GM12878 (cell line): ENCODE results near the gene DCX. TPM values are rescaled to one million over a fixed set of nuclear protein-coding genes. Genes with fewer than 3 reads are reported as not detected.

Experiments
- ATAC-seq: fragments of 200-7000 bp; cut with Tn5 transposase; 3 replicates; pipeline ENCODE4 v1.9.1; 2020; ENCODE audit warnings: mild to moderate bottlenecking, moderate library complexity
- BruUV-seq: library from RNA; stranded (reverse); fragments of 400-500 nt; replicated peaks from 2 replicates; lab custom pipeline; 2021; lab: Mats Ljungman, UMichigan
- CTCF ChIA-PET: fragments of 300-600 bp; sonication (Branson Sonifier 250); formaldehyde crosslinking; extraction: SDS; loops from one replicate; lab custom pipeline; 2021; ENCODE audit warnings: inconsistent platforms; lab: Yijun Ruan, JAX
- POLR2A ChIA-PET: fragments of 350-600 bp; formaldehyde crosslinking; extraction: SDS; loops from one replicate; lab custom pipeline; 2021; ENCODE audit warnings: inconsistent platforms; lab: Charles Lee
- RAD21 ChIA-PET: fragments of 300-600 bp; sonication (Branson Sonifier 250); formaldehyde crosslinking; loops from one replicate; lab custom pipeline; 2023; ENCODE audit warnings: antibody characterized with exemption; ENCODE audit not compliant: unreplicated experiment; lab: Charles Lee
- SMC1A ChIA-PET: fragments of 300-600 bp; sonication (Branson Sonifier 250); formaldehyde crosslinking; loops from one replicate; lab custom pipeline; 2023; ENCODE audit not compliant: unreplicated experiment, uncharacterized antibody; lab: Charles Lee
- DNase-seq: peaks from one replicate; pipeline ENCODE4 v3.0.0-alpha.2; 2011; ENCODE audit warnings: low read depth, low spot score
- FAIRE-seq: peaks from 3 replicates; lab custom pipeline; 2011; peaks lifted over from hg19 to GRCh38; lab: Jason Lieb, UNC
- H2AFZ ChIP-seq: 2 replicates; pipeline ENCODE4 v1.6.0; 2011; ENCODE audit warnings: low read depth, low read length, control low read depth; ENCODE audit not compliant: control insufficient read depth
- H3K27ac ChIP-seq: 2 replicates; pipeline ENCODE4 v1.5.1; 2011; ENCODE audit warnings: control low read depth; ENCODE audit not compliant: control insufficient read depth, insufficient read depth
- H3K27me3 ChIP-seq, 2 experiments: replicated peaks in 1 of 2; 2 replicates each; pipeline versions ENCODE4 v1.6.0 to v1.6.1; 2011; ENCODE audit warnings: low read length in 1 of 2; ENCODE audit not compliant: control insufficient read depth in 2 of 2, insufficient read depth in 2 of 2
- H3K36me3 ChIP-seq, 2 experiments: 2 replicates each; pipeline ENCODE4 v1.5.1; 2011; ENCODE audit warnings: low read length in 1 of 2; ENCODE audit not compliant: control insufficient read depth in 2 of 2, insufficient read depth in 2 of 2
- H3K4me1 ChIP-seq: 2 replicates; pipeline ENCODE4 v1.6.1; 2011; ENCODE audit warnings: mild to moderate bottlenecking, low read length, moderate library complexity, mixed read lengths; ENCODE audit not compliant: control insufficient read depth, insufficient read depth
- H3K4me2 ChIP-seq: 2 replicates; pipeline ENCODE4 v1.6.0; 2011; ENCODE audit warnings: control low read depth; ENCODE audit not compliant: control insufficient read depth, insufficient read depth
- H3K4me3 ChIP-seq: fragments of 200-600 bp; sonication (generic); 2 replicates; pipeline ENCODE4 v1.5.1; 2016
- H3K79me2 ChIP-seq: 2 replicates; pipeline ENCODE4 v1.6.0; 2011; ENCODE audit warnings: low read length; ENCODE audit not compliant: control insufficient read depth, insufficient read depth
- H3K9ac ChIP-seq: 2 replicates; pipeline ENCODE4 v1.8.0; 2011; ENCODE audit warnings: low read length, control low read depth, mixed read lengths; ENCODE audit not compliant: control insufficient read depth, insufficient read depth
- H3K9me3 ChIP-seq: replicated peaks from 3 replicates; pipeline ENCODE4 v1.5.1; 2011; ENCODE audit warnings: mild to moderate bottlenecking, low read length; ENCODE audit not compliant: control insufficient read depth, insufficient read depth
- H4K20me1 ChIP-seq: 2 replicates; pipeline ENCODE4 v1.6.0; 2011; ENCODE audit not compliant: control insufficient read depth, insufficient read depth
- EED ChIP-seq: sonication (generic); IDR thresholded peaks from 2 replicates; pipeline ENCODE4 v1.6.1; 2016; ENCODE audit warnings: antibody characterized with exemption, low read depth
- EGR1 ChIP-seq, 2 experiments: IDR thresholded peaks; 1 replicate in 1 of 2; 2 replicates in 1 of 2; pipeline ENCODE4 v1.6.1; 2011 to 2012; ENCODE audit warnings: low read depth in 2 of 2, low read length in 2 of 2, borderline replicate concordance in 1 of 2, mild to moderate bottlenecking in 1 of 2, moderate library complexity in 1 of 2
- IKZF2 ChIP-seq, 2 experiments: fragments of 450-650 bp; IDR thresholded peaks; 2 replicates each; pipeline ENCODE4 v1.6.1; 2017; ENCODE audit warnings: mild to moderate bottlenecking in 2 of 2, moderate library complexity in 2 of 2
- IRF4 ChIP-seq: IDR thresholded peaks from 2 replicates; pipeline ENCODE4 v1.6.1; 2011; ENCODE audit warnings: low read depth, low read length
- JUNB ChIP-seq: IDR thresholded peaks from 2 replicates; pipeline ENCODE4 v1.6.1; 2016; ENCODE audit warnings: antibody characterized with exemption, mild to moderate bottlenecking
- SMC3 ChIP-seq: IDR thresholded peaks from 2 replicates; pipeline ENCODE4 v1.6.1; 2011; ENCODE audit warnings: low read length, improper control_type of control experiment, borderline replicate concordance
- WRNIP1 ChIP-seq: IDR thresholded peaks from 2 replicates; pipeline ENCODE4 v1.6.1; 2011; ENCODE audit warnings: low read depth, low read length, improper control_type of control experiment, borderline replicate concordance
- WGBS: methylation state at CpG from one replicate; pipeline ENCODE4 v1.1.6; 2016; ENCODE audit warnings: low lambda C conversion rate; ENCODE audit not compliant: insufficient replicate concordance, insufficient coverage; ENCODE audit errors: missing lambda C conversion rate; 5-methylcytosine and 5-hydroxymethylcytosine counted together
- in situ Hi-C: fragments of 300-500 bp; cut with MboI; formaldehyde crosslinking; loops from 9 replicates; pipeline ENCODE4 v1.14.3; 2018; ENCODE audit warnings: mixed read lengths
- intact Hi-C: fragments of 100-400 bp; cut with micrococcal nuclease; formaldehyde crosslinking; loops from one replicate; pipeline ENCODE4 v1.14.2; 2022; ENCODE audit not compliant: unreplicated experiment
- polyA plus RNA-seq, 11 experiments: library from polyadenylated mRNA; depleted of rRNA in 4 of 11; unstranded in 6 of 11; stranded (reverse) in 5 of 11; fragments of >200 nt; fragmentation: Nextera tagmentation in 4 of 11; fragmentation: Illumina TruSeq in 1 of 11; extraction: Ambion mirVana in 4 of 11; extraction: Trizol in 1 of 11; gene quantifications; 1 replicate in 1 of 11; 2 replicates in 10 of 11; pipeline versions ENCODE4 v1.2.1 to v1.2.3, GENCODE V29; 2011 to 2016; ENCODE audit warnings: inconsistent platforms in 2 of 11, missing spikeins in 2 of 11, low read depth in 1 of 11
- total RNA-seq, 4 experiments: library from RNA; depleted of rRNA in 3 of 4; stranded (reverse); fragments of >200 nt in 3 of 4; fragmentation: Illumina TruSeq in 1 of 4; extraction: Trizol in 1 of 4; gene quantifications; 2 replicates each; pipeline versions ENCODE4 v1.2.1 to v1.2.3, GENCODE V29; 2013 to 2021
- TF ChIP-seq, protein P1 (sequence below): fragments of 150-350 bp; IDR thresholded peaks from 2 replicates; pipeline ENCODE4 v1.6.1; 2014; ENCODE audit warnings: mild to moderate bottlenecking, low read depth, low read length
- TF ChIP-seq, protein P2 (sequence below): fragments of 450-650 bp; IDR thresholded peaks from 2 replicates; pipeline ENCODE4 v1.6.1; 2017; ENCODE audit warnings: low read depth, mild to moderate bottlenecking, moderate library complexity

Gene DCX
- total and polyA plus RNA-seq, 10 of the 15 experiments (the other 5 are each of a cell fraction or from before 2014, with no cell fraction given) = under 0.01 TPM; not detected in 9

DNA sequence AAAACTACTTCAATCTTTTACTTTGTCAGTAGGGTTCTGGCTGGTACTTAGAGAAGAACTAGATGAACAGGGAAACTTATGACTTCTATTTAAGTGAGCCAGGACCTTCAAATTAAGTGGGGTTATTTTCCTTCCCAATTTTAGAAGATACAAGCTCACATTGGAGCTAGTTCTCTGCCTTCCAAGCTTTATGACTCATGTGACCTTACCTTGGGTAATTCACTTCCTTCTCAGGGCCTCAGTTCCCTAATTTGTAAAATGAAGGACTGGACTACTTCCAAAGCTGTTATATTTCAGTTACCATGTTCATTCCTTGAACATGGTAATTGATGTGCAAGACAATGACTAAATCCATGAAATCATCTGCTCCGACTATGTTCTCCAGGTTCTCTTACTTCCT, 32.0 kb upstream of the DCX start:
- TF ChIP-seq EED (no peak), SMC3 (no peak), WRNIP1 (no peak)
- TF ChIP-seq, protein P1, sequence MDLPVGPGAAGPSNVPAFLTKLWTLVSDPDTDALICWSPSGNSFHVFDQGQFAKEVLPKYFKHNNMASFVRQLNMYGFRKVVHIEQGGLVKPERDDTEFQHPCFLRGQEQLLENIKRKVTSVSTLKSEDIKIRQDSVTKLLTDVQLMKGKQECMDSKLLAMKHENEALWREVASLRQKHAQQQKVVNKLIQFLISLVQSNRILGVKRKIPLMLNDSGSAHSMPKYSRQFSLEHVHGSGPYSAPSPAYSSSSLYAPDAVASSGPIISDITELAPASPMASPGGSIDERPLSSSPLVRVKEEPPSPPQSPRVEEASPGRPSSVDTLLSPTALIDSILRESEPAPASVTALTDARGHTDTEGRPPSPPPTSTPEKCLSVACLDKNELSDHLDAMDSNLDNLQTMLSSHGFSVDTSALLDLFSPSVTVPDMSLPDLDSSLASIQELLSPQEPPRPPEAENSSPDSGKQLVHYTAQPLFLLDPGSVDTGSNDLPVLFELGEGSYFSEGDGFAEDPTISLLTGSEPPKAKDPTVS = no peak
- TF ChIP-seq, all 136 proteins: peak for 0
- FAIRE-seq (no peak), DNase-seq (no peak), ATAC-seq (no peak)
- H3K9me3 ChIP-seq = no peaks in the 10 kb centered on the region
- no peaks in the 10 kb centered on the region for H3K4me1 ChIP-seq
- no peak overlapping the region for H3K4me2 ChIP-seq
- intact Hi-C loops = loop anchor here (10.0 kb wide), 1 partner anchor 449 kb away; no protein-coding TSS in a partner anchor
- in situ Hi-C loops = no loop called here
- no peak overlapping the region for H3K4me3 ChIP-seq
- no TSS peak for BruUV-seq
- ChIA-PET POLR2A (no interaction called here), CTCF (interaction anchor here (0.6 to 3.3 kb wide), 6 partner anchors 9 to 264 kb away, joined by 3 to 20 read pairs (median 3); no protein-coding TSS in a partner anchor), SMC1A (no interaction called here), RAD21 (interaction anchor here (1.2 kb wide), 1 partner anchor 8 kb away, joined by 3 read pairs; no protein-coding TSS in a partner anchor)
- H3K27me3 ChIP-seq = peaks cover 1 to 3% of the 10 kb centered on the region in 2 experiments; a peak in 3 of 4 replicates
- H4K20me1 ChIP-seq = no peaks in the 10 kb centered on the region
- 0% methylated on average over 1 of the region's 1 CpG for WGBS
- no peak overlapping the region for H3K9ac ChIP-seq
- no peaks in the 10 kb centered on the region for H3K79me2 ChIP-seq
- H3K36me3 ChIP-seq = no peaks in the 10 kb centered on the region
- no peak overlapping the region for H3K27ac ChIP-seq
- no peak overlapping the region for H2AFZ ChIP-seq

- no TSS peak for BruUV-seq
- H3K27ac ChIP-seq = no peak overlapping the region
- H3K4me3 ChIP-seq = no peak overlapping the region
- ChIA-PET CTCF (interaction anchor here (1.0 to 3.3 kb wide), 5 partner anchors 8 to 344 kb away, joined by 3 to 20 read pairs (median 7); no protein-coding TSS in a partner anchor), SMC1A (no interaction called here), POLR2A (no interaction called here), RAD21 (no interaction called here)
- H3K36me3 ChIP-seq = no peaks in the 10 kb centered on the region
- intact Hi-C loops = loop anchor here (10.0 kb wide), 1 partner anchor 448 kb away; no protein-coding TSS in a partner anchor
- ATAC-seq = no peak
- H4K20me1 ChIP-seq = no peaks in the 10 kb centered on the region
- H3K9me3 ChIP-seq = no peaks in the 10 kb centered on the region
- peaks cover 0 to 3% of the 10 kb centered on the region in 2 experiments; a peak in 1 of 4 replicates for H3K27me3 ChIP-seq
- FAIRE-seq = no peak
- H3K9ac ChIP-seq = no peak overlapping the region
- DNase-seq = no peak
- H3K4me2 ChIP-seq = no peak overlapping the region
- H3K79me2 ChIP-seq = no peaks in the 10 kb centered on the region
- H3K4me1 ChIP-seq = no peaks in the 10 kb centered on the region
- no peak overlapping the region for H2AFZ ChIP-seq
- in situ Hi-C loops = no loop called here
- 53% methylated on average over 2 of the region's 2 CpGs for WGBS
- TF ChIP-seq IRF4 (no peak), JUNB (no peak), IKZF2 (IDR thresholded peaks at IDR 0.05) (no peak), EGR1 (IDR thresholded peaks at IDR 0.05; ENCODE audit: borderline replicate concordance in 1 of 2, low read depth in 2 of 2, low read length in 2 of 2) (no peak)
- TF ChIP-seq, protein P2, sequence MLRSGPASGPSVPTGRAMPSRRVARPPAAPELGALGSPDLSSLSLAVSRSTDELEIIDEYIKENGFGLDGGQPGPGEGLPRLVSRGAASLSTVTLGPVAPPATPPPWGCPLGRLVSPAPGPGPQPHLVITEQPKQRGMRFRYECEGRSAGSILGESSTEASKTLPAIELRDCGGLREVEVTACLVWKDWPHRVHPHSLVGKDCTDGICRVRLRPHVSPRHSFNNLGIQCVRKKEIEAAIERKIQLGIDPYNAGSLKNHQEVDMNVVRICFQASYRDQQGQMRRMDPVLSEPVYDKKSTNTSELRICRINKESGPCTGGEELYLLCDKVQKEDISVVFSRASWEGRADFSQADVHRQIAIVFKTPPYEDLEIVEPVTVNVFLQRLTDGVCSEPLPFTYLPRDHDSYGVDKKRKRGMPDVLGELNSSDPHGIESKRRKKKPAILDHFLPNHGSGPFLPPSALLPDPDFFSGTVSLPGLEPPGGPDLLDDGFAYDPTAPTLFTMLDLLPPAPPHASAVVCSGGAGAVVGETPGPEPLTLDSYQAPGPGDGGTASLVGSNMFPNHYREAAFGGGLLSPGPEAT = no peak
These were observed 30.8 kb upstream of the DCX start for GRCh38 chrX:111442791-111443190.
